IPS-18c (cell line): ENCODE measurements around the gene CCL23.
"Not testable (repeated sequence)": the region's sequence is repeated elsewhere in the genome, so short reads cannot be mapped to it uniquely, and the experiment has no call there.

ENCODE experiments used
- H3K4me3 ChIP-seq: 2 replicates; pipeline ENCODE4 v1.7.0; 2013; ENCODE audit warnings: low read depth, mild to moderate bottlenecking, low read length, moderate library complexity; ENCODE audit not compliant: insufficient read depth
- H3K9me3 ChIP-seq: one replicate; pipeline ENCODE4 v1.6.1; 2013; ENCODE audit warnings: mild to moderate bottlenecking, low read length, moderate library complexity; ENCODE audit not compliant: control insufficient read depth, insufficient read depth

Gene CCL23

DNA sequence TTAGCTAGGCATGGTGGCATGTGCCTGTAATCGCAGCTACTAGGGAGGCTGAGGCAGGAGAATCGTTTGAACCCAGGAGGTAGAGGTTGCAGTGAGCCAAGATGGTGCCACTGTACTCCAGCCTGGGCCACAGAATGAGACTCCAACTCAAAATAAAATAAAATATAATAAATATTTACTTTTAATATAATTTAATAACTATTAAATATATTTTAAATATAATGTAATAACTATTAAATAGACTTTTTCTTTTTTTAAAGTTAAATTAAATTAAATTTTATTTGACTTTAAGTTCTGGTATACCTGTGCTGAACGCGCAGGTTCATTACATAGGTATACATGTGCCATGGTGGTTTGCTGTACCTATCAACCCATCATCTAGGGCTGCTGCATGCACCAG lies 1.9 kb downstream of the CCL23 start:
- H3K4me3 ChIP-seq: not testable (repeated sequence)

DNA sequence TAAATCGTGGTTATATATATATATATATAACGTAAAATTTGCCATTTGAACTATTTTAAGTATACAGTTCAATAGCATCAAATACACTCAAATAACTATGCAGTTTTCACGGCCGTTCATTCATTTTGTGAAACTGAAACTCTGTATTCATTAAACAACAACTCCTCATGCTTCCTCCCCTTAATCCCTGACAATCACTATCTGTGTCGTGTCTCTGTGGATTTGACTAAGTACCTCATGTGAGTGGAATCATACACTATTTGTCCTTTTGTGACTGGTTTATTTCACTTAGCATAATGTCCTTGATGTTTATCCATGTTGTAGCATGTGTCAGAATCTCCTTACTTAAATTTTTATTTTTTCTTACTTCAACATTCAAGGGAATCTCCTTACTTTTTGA lies 2.8 kb downstream of the CCL23 start:
- peaks cover 2% of the 10 kb centered on the region for H3K9me3 ChIP-seq
- H3K4me3 ChIP-seq: no peak overlapping the region

More for the DNA sequence above, 1.9 kb downstream of the CCL23 start:
- H3K9me3 ChIP-seq: not testable (repeated sequence)

DNA sequence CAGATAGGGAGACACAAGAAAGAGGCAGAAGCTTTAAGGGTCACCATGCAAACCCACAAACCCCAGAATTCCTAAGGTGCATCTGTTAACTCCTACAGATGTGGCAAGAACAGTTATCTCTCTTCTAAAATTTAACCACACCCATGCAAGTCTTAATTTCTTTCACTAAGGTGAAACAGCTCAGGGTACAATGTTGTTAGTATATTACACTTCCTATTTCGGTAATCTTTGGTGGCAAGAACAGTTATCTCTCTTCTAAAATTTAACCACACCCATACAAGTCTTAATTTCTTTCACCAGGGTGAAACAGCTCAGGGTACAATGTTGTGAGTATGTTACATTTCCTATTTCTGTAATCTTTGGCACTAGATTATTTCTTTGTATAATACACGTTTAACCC lies 6.6 kb downstream of the CCL23 start:
- Histone ChIP-seq H3K4me3 (no peak overlapping the region), H3K9me3 (peaks cover 8% of the 10 kb centered on the region)

GRCh38 chr17:36008998-36009665 lies 8.6 kb downstream of the CCL23 start:
- Histone ChIP-seq H3K9me3 (peaks cover 8% of the 10 kb centered on the region), H3K4me3 (no peak overlapping the region; the same call in 1 of the 2 replicates)

DNA sequence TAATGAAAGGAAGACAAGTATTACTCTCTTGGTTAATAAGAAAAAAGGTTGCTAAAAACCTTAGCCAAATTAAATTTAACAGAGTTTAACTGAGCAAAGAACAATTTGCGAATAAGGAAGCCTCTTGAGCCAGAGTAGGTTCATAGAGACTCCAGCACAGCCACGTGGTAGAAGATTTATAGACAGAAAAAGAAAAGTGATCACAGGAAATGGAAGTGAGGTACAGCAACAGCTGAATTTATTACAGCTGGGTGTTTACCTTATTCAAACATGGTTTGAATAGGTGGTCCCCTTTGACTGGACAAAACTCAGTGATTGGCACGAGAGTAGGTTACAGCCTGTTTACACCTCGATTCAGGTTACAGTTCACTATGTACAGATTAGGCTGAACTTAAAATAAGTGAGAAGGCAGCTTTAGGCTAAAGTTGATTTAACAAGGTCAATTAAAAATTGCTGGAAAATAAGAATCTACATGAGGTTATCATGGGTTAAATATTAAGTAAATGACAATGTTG lies 13.1 kb downstream of the CCL23 start:
- peaks cover 6% of the 10 kb centered on the region for H3K9me3 ChIP-seq
- H3K4me3 ChIP-seq: no peak overlapping the region

GRCh38 chr17:36002631-36003030 lies 15.1 kb downstream of the CCL23 start:
- Histone ChIP-seq H3K9me3 (no peaks in the 10 kb centered on the region), H3K4me3 (no peak overlapping the region)

DNA sequence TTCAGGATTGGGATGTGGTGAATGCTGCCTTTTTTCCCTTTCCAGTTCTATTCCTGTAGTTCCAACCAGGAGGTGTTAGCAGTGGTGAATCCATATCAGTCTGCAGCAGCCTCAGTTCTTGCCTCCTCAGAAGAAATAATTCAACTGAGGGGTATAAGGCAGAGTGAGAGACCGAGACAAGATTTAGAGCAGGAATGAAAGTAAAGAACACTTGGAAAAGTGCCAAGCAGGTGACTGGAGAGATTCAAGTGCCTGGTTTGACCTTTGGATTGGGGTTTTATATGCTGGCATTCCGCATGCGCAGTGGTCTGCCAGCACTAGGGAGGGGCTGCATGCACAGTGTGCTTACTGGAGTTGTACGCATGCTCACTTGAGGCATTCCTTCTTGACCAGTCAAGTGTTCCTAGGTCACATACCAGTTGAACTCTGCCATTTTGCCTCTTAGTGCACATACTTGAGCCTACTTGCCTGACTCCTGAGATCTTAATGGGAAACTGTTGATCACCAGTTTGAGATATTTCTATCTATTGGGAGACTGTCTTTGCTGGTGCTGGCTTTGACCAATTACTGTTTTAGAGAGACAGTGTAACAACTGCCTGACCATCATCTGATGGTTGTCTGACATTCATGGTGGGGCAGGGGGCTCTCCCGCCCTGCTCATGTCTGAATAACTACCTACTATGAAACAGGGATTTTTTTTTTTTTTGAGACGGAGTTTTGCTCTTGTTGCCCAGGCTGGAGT lies 15.7 kb downstream of the CCL23 start:
- H3K9me3 ChIP-seq: no peaks in the 10 kb centered on the region
- no peak overlapping the region for H3K4me3 ChIP-seq

- H3K9me3 ChIP-seq: no peaks in the 10 kb centered on the region
- no peak within 1 kb of the TSS for H3K4me3 ChIP-seq
Measured at GRCh38 chr17:36001110-36001771, 16.5 kb downstream of the CCL23 start, which contains the start of gene CCL15. Gene CCL15 (minus strand): TSS chr17:36001553. CDS start chr17:36001492, 61 bp downstream.

GRCh38 chr17:36000732-36001109 lies 17.1 kb downstream of the CCL23 start:
- Histone ChIP-seq H3K4me3 (no peak overlapping the region), H3K9me3 (no peaks in the 10 kb centered on the region)

DNA sequence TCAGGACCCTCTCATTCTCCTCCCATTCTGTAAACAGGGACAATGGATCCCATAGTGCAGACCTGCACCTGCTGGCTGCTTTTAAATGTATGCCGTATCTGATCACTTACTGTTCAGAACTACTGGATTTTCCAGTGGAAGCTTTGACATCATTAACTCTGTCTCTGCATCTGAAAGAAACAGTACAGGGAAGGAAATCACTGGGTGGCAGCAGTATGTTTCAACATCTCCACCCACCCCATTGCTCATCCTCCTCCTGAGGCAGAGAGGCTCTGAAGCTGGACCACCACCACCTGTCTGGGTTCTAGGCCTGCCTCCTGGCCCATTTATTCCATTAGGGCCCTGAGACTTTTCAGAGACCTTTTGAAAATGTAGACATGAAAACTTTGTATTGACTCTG lies 19.0 kb downstream of the CCL23 start:
- no peaks in the 10 kb centered on the region for H3K9me3 ChIP-seq

DNA sequence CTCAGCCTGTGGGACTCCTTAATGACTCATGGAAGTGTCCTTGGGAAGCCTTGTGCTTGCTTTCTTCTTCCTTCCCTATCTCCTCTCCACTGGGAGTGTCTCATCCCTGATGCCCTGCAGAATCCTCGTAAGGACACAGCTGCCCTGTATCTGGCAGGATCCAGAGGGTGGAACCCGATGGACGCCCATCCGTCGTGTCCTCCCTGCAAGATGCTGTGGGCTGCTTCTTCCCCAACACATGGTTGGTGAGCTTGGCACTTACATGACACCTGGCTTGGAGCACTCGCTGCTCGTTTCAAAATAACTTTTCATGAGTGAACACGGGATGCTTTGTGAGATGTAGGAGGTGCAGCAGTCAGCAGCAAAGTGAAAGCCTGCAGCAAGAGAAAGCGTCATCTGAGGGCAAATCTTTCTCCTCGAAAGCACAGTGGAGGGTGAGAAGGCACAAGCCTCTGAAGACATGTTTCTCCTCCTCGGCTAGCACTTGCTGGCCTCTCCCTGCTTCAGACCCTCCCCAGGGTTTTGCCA lies 19.7 kb downstream of the CCL23 start:
- no peak overlapping the region for H3K4me3 ChIP-seq
- no peaks in the 10 kb centered on the region for H3K9me3 ChIP-seq

More for the DNA sequence above, 19.0 kb downstream of the CCL23 start:
- no peak overlapping the region for H3K4me3 ChIP-seq

GRCh38 chr17:35995346-35995745 lies 22.4 kb downstream of the CCL23 start:
- not testable (repeated sequence) for H3K4me3 ChIP-seq, H3K9me3 ChIP-seq

GRCh38 chr17:35991075-35991474 lies 26.7 kb downstream of the CCL23 start:
- Histone ChIP-seq H3K4me3 (no peak overlapping the region), H3K9me3 (no peaks in the 10 kb centered on the region)

DNA sequence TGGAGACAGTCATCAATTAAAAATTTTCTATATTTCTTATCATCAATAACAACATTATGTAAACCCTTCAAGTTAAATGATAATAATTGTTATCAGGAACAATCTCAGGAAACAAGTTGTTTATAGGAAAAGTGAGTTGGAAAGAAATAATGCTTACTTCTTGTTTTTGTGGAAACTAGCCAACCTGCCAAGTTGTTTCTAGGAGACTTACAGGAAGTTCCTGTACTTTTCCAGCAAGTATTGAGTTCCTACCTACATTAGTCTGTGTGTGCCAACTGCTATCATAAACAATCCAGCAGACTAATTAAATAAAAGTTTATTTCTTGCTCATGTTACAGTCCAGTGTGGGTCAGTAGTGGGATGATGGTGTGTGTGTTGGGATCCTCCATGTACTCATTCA lies 29.6 kb downstream of the CCL23 start:
- H3K4me3 ChIP-seq: no peak overlapping the region
- H3K9me3 ChIP-seq: no peaks in the 10 kb centered on the region

- Histone ChIP-seq H3K4me3 (no peak within 1 kb of the TSS), H3K9me3 (no peaks in the 10 kb centered on the region)
Measured at GRCh38 chr17:35986643-35987042, 31.1 kb downstream of the CCL23 start, which contains the start of gene CCL14. Gene CCL14 (minus strand): TSS chr17:35986729. CDS start chr17:35986649, 80 bp downstream.

DNA sequence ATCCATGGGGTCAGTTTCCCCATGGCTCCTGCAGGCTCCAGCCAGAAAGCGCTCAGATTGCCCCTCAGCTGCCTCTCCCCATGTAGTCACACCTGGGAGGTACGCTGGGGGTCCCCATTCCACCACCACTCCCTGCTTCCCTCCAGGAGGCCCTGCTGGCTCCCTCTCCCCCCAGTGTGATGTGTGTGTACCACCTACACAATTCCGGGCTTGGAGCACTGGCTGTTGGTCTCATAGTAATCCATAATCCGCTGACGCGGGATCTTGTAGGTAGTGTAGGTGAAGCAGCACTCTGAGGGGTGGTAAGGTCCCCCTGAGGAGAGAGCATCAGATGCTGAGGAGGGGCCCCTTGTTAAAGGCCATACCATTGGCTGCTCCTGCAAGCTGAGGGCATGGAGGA lies 33.6 kb downstream of the CCL23 start:
- Histone ChIP-seq H3K4me3 (no peak overlapping the region), H3K9me3 (no peaks in the 10 kb centered on the region)

DNA sequence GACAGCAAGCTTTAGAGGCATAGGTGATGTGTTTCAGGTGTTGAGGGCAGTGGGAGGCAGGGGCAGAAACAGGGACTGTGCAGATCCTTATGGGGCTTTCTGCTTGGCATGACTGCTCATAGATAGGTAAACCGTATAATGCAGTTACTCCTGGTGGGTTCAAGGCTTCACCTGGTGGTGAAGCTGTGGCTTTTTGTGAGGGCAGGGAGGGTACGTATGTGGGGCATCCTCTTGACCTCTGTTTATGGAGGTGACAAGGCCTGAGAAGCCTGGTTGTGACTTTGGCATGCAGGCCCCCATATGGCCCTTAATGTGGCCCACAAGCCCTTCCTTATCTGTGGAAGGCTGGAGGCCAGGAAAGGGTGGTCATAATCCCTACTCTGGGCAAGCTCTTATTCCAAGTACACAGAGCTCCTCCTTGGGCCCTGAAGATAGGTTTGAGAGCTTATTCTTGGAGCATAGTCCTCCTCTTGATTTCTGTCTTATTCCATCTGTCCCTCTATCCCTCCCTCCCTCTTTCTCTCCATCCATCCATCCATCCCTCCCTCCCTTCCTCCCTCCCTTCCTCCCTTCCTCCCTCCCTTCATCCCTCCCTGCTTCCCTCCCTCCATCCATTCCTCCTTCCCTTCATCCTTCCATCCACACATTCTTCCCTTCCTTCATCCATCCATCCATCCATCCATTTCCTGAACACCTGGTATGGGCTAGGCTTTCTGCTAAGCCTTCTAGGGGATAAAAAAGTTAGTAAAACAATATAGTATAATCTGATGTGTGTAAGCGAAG lies 35.2 kb downstream of the CCL23 start:
- Histone ChIP-seq H3K4me3 (no peak overlapping the region), H3K9me3 (no peaks in the 10 kb centered on the region)
